Panc1 (cell line): ENCODE results near the gene AFDN.

Experiments
- SIN3A ChIP-seq: IDR thresholded peaks from 2 replicates; pipeline ENCODE4 v1.6.1; 2012; ENCODE audit warnings: low read depth, mild to moderate bottlenecking, low read length, moderate library complexity, borderline replicate concordance; ENCODE audit not compliant: insufficient read depth
- TF ChIP-seq, protein P1 (sequence below): fragments of 450-650 bp; IDR thresholded peaks from 2 replicates; pipeline ENCODE4 v1.5.1; 2017; ENCODE audit warnings: mild to moderate bottlenecking
- TF ChIP-seq, protein P2 (sequence below), 2 experiments: IDR thresholded peaks; 2 replicates each; pipeline ENCODE4 v1.6.1; 2011 to 2012; ENCODE audit warnings: low read depth in 2 of 2, control low read depth in 1 of 2, low read length in 1 of 2, mild to moderate bottlenecking in 1 of 2, moderate library complexity in 1 of 2; ENCODE audit not compliant: insufficient read depth in 1 of 2

DNA sequence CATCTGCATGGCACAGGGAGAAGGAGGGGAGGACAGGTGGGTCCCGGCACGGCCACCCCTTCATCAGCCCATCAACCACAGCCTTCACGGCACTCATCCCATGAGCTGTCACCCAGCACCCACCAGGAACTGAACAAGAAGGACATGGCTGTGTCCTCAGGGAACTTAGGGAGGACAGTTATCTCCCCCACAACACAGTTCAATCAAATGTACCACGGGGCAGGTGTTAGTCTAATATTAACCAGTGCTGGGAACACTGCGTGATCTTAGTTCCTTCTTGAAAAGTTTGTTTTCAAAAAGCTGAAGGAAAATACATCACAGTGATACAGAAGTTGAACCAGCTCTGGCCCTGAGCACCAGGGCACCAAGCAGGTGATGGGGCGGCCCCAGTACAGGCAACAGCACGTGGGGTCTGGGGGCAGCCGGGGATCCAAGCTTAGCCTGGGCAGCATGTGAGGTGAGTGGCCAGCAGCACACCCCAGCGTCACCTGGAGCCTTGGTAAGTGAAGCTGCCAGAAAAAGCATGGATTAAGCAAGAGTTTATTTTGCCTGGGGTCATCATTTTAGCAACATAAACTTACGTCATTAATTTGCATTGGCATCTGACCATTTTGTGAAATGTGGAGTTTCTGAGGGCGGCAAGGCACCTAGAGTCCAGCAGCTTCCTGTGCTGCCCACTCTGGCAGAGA, 35.5 kb upstream of the AFDN start:
- TF ChIP-seq SIN3A: no peak
- TF ChIP-seq, protein P1, sequence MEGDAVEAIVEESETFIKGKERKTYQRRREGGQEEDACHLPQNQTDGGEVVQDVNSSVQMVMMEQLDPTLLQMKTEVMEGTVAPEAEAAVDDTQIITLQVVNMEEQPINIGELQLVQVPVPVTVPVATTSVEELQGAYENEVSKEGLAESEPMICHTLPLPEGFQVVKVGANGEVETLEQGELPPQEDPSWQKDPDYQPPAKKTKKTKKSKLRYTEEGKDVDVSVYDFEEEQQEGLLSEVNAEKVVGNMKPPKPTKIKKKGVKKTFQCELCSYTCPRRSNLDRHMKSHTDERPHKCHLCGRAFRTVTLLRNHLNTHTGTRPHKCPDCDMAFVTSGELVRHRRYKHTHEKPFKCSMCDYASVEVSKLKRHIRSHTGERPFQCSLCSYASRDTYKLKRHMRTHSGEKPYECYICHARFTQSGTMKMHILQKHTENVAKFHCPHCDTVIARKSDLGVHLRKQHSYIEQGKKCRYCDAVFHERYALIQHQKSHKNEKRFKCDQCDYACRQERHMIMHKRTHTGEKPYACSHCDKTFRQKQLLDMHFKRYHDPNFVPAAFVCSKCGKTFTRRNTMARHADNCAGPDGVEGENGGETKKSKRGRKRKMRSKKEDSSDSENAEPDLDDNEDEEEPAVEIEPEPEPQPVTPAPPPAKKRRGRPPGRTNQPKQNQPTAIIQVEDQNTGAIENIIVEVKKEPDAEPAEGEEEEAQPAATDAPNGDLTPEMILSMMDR: no peak
- TF ChIP-seq, protein P2, sequence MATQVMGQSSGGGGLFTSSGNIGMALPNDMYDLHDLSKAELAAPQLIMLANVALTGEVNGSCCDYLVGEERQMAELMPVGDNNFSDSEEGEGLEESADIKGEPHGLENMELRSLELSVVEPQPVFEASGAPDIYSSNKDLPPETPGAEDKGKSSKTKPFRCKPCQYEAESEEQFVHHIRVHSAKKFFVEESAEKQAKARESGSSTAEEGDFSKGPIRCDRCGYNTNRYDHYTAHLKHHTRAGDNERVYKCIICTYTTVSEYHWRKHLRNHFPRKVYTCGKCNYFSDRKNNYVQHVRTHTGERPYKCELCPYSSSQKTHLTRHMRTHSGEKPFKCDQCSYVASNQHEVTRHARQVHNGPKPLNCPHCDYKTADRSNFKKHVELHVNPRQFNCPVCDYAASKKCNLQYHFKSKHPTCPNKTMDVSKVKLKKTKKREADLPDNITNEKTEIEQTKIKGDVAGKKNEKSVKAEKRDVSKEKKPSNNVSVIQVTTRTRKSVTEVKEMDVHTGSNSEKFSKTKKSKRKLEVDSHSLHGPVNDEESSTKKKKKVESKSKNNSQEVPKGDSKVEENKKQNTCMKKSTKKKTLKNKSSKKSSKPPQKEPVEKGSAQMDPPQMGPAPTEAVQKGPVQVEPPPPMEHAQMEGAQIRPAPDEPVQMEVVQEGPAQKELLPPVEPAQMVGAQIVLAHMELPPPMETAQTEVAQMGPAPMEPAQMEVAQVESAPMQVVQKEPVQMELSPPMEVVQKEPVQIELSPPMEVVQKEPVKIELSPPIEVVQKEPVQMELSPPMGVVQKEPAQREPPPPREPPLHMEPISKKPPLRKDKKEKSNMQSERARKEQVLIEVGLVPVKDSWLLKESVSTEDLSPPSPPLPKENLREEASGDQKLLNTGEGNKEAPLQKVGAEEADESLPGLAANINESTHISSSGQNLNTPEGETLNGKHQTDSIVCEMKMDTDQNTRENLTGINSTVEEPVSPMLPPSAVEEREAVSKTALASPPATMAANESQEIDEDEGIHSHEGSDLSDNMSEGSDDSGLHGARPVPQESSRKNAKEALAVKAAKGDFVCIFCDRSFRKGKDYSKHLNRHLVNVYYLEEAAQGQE (IDR thresholded peaks at IDR 0.05; ENCODE audit: insufficient read depth in 1 of 2, low read depth in 2 of 2, low read length in 1 of 2): no peak
